K562 (cell line): ENCODE data around the gene FARSA. TPM values are rescaled to one million over a fixed set of nuclear protein-coding genes. Genes with fewer than 3 reads are reported as not detected.
A peak's percentile ranks its signal among the peaks of the same experiment; 100 is the strongest.

ENCODE experiments used
- ATF2 ChIP-seq: sonication (generic); formaldehyde crosslinking; IDR thresholded peaks from 2 replicates; pipeline ENCODE4 v1.8.1; 2022; ENCODE audit warnings: missing genetic modification reagents
- GTF2A2 ChIP-seq: IDR thresholded peaks from 2 replicates; pipeline ENCODE4 v1.6.1; 2016; ENCODE audit warnings: mild to moderate bottlenecking, missing genetic modification characterization, missing compliant biosample characterization
- KDM1A ChIP-seq, 2 experiments: fragments of 450-650 bp; IDR thresholded peaks; 2 replicates each; pipeline ENCODE4 v1.6.1; 2016; ENCODE audit warnings: mild to moderate bottlenecking in 2 of 2
- KLF6 ChIP-seq: fragments of 250-450 bp; sonication (Bioruptor Pico); IDR thresholded peaks from 2 replicates; pipeline ENCODE4 v1.4.0; 2020; ENCODE audit warnings: mild to moderate bottlenecking, moderate library complexity, borderline replicate concordance
- MYNN ChIP-seq, 2 experiments: sonication (generic); formaldehyde crosslinking in 1 of 2; IDR thresholded peaks; 2 replicates each; pipeline versions ENCODE4 v1.5.0 to v1.6.1; 2016 to 2020; ENCODE audit warnings: antibody characterized with exemption in 1 of 2, missing genetic modification reagents in 1 of 2
- PHB ChIP-seq: fragments of 250-450 bp; sonication (Bioruptor Pico); IDR thresholded peaks from 2 replicates; pipeline ENCODE4 v1.5.0; 2021
- POLR3A ChIP-seq: IDR thresholded peaks from 2 replicates; pipeline ENCODE4 v1.6.1; 2011; ENCODE audit warnings: borderline replicate concordance, mild to moderate bottlenecking, moderate library complexity; ENCODE audit not compliant: insufficient read length, insufficient read depth; ENCODE audit errors: extremely low read depth
- PYGO2 ChIP-seq: fragments of 450-650 bp; IDR thresholded peaks from 2 replicates; pipeline ENCODE4 v1.6.1; 2016; ENCODE audit warnings: mild to moderate bottlenecking, missing genetic modification characterization, moderate library complexity, missing compliant biosample characterization
- SMARCE1 ChIP-seq: fragments of 450-650 bp; IDR thresholded peaks from 2 replicates; pipeline ENCODE4 v1.7.1; 2016; ENCODE audit warnings: mild to moderate bottlenecking
- SNIP1 ChIP-seq: fragments of 450-650 bp; IDR thresholded peaks from 2 replicates; pipeline ENCODE4 v1.7.1; 2017; ENCODE audit warnings: low read depth, mild to moderate bottlenecking
- TAL1 ChIP-seq: fragments of 450-650 bp; IDR thresholded peaks from 2 replicates; pipeline ENCODE4 v1.6.1; 2016; ENCODE audit warnings: mild to moderate bottlenecking
- ZBTB43 ChIP-seq: sonication (generic); formaldehyde crosslinking; IDR thresholded peaks from 2 replicates; pipeline ENCODE4 v1.8.0; 2023; ENCODE audit warnings: mild to moderate bottlenecking, missing genetic modification reagents
- ZNF212 ChIP-seq: fragments of 450-650 bp; formaldehyde crosslinking; IDR thresholded peaks from 2 replicates; pipeline ENCODE4 v1.4.0; 2020; ENCODE audit warnings: mild to moderate bottlenecking
- ZNF561 ChIP-seq: fragments of 450-650 bp; formaldehyde crosslinking; conservative IDR thresholded peaks from 2 replicates; pipeline ENCODE4 v1.4.0; 2020; ENCODE audit warnings: mild to moderate bottlenecking, moderate library complexity
- ZNF76 ChIP-seq: fragments of 250-450 bp; sonication (Bioruptor Pico); IDR thresholded peaks from 2 replicates; pipeline ENCODE4 v1.4.0; 2020; ENCODE audit warnings: mild to moderate bottlenecking, moderate library complexity, borderline replicate concordance
- polyA plus RNA-seq, 8 experiments: library from polyadenylated mRNA; depleted of rRNA in 4 of 8; stranded (reverse) in 5 of 8; unstranded in 3 of 8; fragments of >200 nt; fragmentation: Nextera tagmentation in 2 of 8; fragmentation: Illumina TruSeq in 1 of 8; extraction: Ambion mirVana in 2 of 8; extraction: Trizol in 1 of 8; gene quantifications; 2 replicates each; pipeline versions ENCODE4 v1.2.1 to v1.2.3, GENCODE V29; 2011 to 2014; ENCODE audit warnings: inconsistent platforms in 1 of 8, missing spikeins in 1 of 8
- total RNA-seq, 7 experiments: library from RNA; depleted of rRNA in 6 of 7; stranded (reverse); fragments of >200 nt in 6 of 7; fragmentation: Illumina TruSeq in 2 of 7; extraction: Trizol in 2 of 7; gene quantifications; 2 replicates each; pipeline versions ENCODE4 v1.2.1 to v1.2.3, GENCODE V29; 2011 to 2021; ENCODE audit warnings: low replicate concordance in 1 of 7
- TF ChIP-seq, protein P1 (sequence below): fragments of 450-650 bp; formaldehyde crosslinking; IDR thresholded peaks from 2 replicates; pipeline ENCODE4 v1.4.0; 2020; ENCODE audit warnings: mild to moderate bottlenecking
- TF ChIP-seq, protein P2 (sequence below), 3 experiments: IDR thresholded peaks in 2 of 3; conservative IDR thresholded peaks in 1 of 3; 2 replicates each; pipeline ENCODE4 v1.5.1; 2011 to 2012; ENCODE audit warnings: low read length in 3 of 3, mild to moderate bottlenecking in 3 of 3, control low read depth in 2 of 3, improper control_type of control experiment in 1 of 3, inconsistent platforms in 1 of 3, low read depth in 1 of 3, mixed read lengths in 1 of 3, moderate library complexity in 1 of 3; ENCODE audit not compliant: insufficient read depth in 2 of 3
- TF ChIP-seq, protein P3 (sequence below): fragments of 250-450 bp; sonication (Bioruptor Pico); IDR thresholded peaks from 2 replicates; pipeline ENCODE4 v1.4.0; 2020; ENCODE audit warnings: mild to moderate bottlenecking, moderate library complexity, borderline replicate concordance

The FARSA gene
- total and polyA plus RNA-seq, 9 of the 15 experiments (the other 6 are each of a cell fraction or from before 2014, with no cell fraction given) = 25.2 to 237 (median 89.6) TPM

DNA sequence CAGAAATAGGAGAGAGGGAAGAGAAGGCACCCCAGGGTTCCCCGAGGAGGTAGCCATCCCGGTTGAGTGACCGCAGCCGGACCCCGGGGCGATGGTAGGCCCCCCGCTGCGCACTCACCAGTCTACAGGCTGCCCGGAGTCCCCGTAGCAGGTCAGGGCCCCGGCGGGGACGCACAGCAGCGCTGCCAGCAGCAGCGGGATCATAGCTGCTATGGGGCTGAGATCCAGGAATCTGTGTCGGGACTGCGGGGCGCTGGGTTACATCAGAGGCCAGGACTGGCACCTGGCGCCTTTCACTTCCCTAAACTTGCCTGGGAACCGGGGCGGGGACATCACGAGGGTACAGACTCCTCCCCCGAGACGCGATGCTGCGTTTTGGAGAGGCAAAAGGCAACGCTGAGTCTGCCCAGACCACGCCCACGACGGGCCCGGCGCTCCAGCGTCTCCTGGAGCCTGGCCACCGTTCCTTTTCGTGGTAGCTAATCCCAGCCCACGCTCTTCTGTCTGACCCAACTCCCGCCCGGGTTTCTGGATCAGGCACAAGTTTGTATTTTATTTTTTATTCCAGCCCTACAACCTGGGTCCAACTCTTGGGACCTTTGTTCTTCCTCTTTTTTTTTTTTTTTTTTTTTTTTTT lies 52.2 kb downstream of the FARSA start, which contains the start of gene DNASE2 (continued):
- TF ChIP-seq, protein P1, sequence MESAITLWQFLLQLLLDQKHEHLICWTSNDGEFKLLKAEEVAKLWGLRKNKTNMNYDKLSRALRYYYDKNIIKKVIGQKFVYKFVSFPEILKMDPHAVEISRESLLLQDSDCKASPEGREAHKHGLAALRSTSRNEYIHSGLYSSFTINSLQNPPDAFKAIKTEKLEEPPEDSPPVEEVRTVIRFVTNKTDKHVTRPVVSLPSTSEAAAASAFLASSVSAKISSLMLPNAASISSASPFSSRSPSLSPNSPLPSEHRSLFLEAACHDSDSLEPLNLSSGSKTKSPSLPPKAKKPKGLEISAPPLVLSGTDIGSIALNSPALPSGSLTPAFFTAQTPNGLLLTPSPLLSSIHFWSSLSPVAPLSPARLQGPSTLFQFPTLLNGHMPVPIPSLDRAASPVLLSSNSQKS (CRISPR knock-in tag) = no peak
- TF ChIP-seq PYGO2 (tag) (no peak), GTF2A2 (tag) (no peak), KDM1A (IDR thresholded peaks at IDR 0.05) (no peak), SMARCE1 (no peak), ZNF212 (CRISPR knock-in tag) (no peak), MYNN (IDR thresholded peaks at IDR 0.05) (peak; percentile 85), MYNN (CRISPR knock-in tag; IDR thresholded peaks at IDR 0.05) (no peak), ZNF76 (CRISPR knock-in tag) (peak; percentile 4; the same call in 1 of the 2 replicates), PHB (CRISPR knock-in tag) (no peak), ZBTB43 (peak; percentile 71; the same call in 1 of the 2 replicates), KLF6 (CRISPR knock-in tag) (peak; percentile 1; the same call in 1 of the 2 replicates), ATF2 (no peak), SNIP1 (no peak), POLR3A (no peak), ZNF561 (CRISPR knock-in tag) (no peak), TAL1 (no peak)
- TF ChIP-seq, protein P2, sequence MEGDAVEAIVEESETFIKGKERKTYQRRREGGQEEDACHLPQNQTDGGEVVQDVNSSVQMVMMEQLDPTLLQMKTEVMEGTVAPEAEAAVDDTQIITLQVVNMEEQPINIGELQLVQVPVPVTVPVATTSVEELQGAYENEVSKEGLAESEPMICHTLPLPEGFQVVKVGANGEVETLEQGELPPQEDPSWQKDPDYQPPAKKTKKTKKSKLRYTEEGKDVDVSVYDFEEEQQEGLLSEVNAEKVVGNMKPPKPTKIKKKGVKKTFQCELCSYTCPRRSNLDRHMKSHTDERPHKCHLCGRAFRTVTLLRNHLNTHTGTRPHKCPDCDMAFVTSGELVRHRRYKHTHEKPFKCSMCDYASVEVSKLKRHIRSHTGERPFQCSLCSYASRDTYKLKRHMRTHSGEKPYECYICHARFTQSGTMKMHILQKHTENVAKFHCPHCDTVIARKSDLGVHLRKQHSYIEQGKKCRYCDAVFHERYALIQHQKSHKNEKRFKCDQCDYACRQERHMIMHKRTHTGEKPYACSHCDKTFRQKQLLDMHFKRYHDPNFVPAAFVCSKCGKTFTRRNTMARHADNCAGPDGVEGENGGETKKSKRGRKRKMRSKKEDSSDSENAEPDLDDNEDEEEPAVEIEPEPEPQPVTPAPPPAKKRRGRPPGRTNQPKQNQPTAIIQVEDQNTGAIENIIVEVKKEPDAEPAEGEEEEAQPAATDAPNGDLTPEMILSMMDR (IDR thresholded peaks at IDR 0.05 in 2 of 3, conservative IDR thresholded peaks at IDR 0.05 in 1 of 3; ENCODE audit: insufficient read depth in 2 of 3, low read depth in 1 of 3, low read length in 3 of 3) = no peak
- TF ChIP-seq, protein P3, sequence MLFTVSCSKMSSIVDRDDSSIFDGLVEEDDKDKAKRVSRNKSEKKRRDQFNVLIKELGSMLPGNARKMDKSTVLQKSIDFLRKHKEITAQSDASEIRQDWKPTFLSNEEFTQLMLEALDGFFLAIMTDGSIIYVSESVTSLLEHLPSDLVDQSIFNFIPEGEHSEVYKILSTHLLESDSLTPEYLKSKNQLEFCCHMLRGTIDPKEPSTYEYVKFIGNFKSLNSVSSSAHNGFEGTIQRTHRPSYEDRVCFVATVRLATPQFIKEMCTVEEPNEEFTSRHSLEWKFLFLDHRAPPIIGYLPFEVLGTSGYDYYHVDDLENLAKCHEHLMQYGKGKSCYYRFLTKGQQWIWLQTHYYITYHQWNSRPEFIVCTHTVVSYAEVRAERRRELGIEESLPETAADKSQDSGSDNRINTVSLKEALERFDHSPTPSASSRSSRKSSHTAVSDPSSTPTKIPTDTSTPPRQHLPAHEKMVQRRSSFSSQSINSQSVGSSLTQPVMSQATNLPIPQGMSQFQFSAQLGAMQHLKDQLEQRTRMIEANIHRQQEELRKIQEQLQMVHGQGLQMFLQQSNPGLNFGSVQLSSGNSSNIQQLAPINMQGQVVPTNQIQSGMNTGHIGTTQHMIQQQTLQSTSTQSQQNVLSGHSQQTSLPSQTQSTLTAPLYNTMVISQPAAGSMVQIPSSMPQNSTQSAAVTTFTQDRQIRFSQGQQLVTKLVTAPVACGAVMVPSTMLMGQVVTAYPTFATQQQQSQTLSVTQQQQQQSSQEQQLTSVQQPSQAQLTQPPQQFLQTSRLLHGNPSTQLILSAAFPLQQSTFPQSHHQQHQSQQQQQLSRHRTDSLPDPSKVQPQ (CRISPR knock-in tag) = no peak
